HepG2 (cell line): ENCODE results near the gene ARID5B. TPM values are rescaled to one million over a fixed set of nuclear protein-coding genes. Genes with fewer than 3 reads are reported as not detected.

Experiments used
- ATAC-seq: fragments of 200-7000 bp; cut with Tn5 transposase; 3 replicates; pipeline ENCODE4 v1.9.1; 2020; ENCODE audit warnings: mild to moderate bottlenecking, moderate library complexity
- BruUV-seq: library from RNA; stranded (reverse); fragments of 400-500 nt; replicated peaks from 2 replicates; lab custom pipeline; 2021; lab: Mats Ljungman, UMichigan
- CTCF ChIA-PET: fragments of 300-600 bp; formaldehyde crosslinking; extraction: SDS; loops from one replicate; lab custom pipeline; 2021; ENCODE audit warnings: low total read pairs, inconsistent platforms, low intra/inter-chr PET ratio; lab: Yijun Ruan, JAX
- POLR2A ChIA-PET: fragments of 350-600 bp; sonication (Branson Sonifier 250); formaldehyde crosslinking; loops from one replicate; lab custom pipeline; 2020; ENCODE audit warnings: antibody characterized with exemption, inconsistent platforms; lab: Yijun Ruan, JAX
- DNase-seq: peaks from one replicate; pipeline ENCODE4 v3.0.0-alpha.2; 2015; ENCODE audit warnings: low spot score
- FAIRE-seq: peaks from 3 replicates; lab custom pipeline; 2011; peaks lifted over from hg19 to GRCh38; lab: Jason Lieb, UNC
- H2AFZ ChIP-seq: one replicate; pipeline ENCODE4 v1.6.1; 2011; ENCODE audit warnings: low read length, inconsistent platforms
- H3K27ac ChIP-seq: fragments of 300-600 bp; 3 replicates; pipeline ENCODE4 v1.8.0; 2011; ENCODE audit warnings: mixed run types, mild to moderate bottlenecking, mixed read lengths, low read length, inconsistent platforms; ENCODE audit not compliant: insufficient read depth; ENCODE audit errors: extremely low read length
- H3K27me3 ChIP-seq, 2 experiments: fragments of 200-600 bp in 1 of 2; 2 replicates in 1 of 2; 3 replicates in 1 of 2; pipeline versions ENCODE4 v1.6.0 to v1.8.0; 2011; ENCODE audit warnings: low read length in 2 of 2, mild to moderate bottlenecking in 2 of 2, moderate library complexity in 2 of 2, inconsistent platforms in 1 of 2; ENCODE audit not compliant: insufficient read depth in 2 of 2, control insufficient read depth in 1 of 2
- H3K36me3 ChIP-seq, 2 experiments: fragments of 200-600 bp in 1 of 2; replicated peaks in 1 of 2; 2 replicates in 1 of 2; 3 replicates in 1 of 2; pipeline versions ENCODE4 v1.5.1 to v1.8.0; 2011; ENCODE audit warnings: low read length in 2 of 2, inconsistent platforms in 1 of 2; ENCODE audit not compliant: insufficient read depth in 2 of 2, control insufficient read depth in 1 of 2
- H3K4me1 ChIP-seq: 2 replicates; pipeline ENCODE4 v1.5.1; 2012; ENCODE audit warnings: low read length, inconsistent platforms; ENCODE audit not compliant: insufficient read depth
- H3K4me2 ChIP-seq: 2 replicates; pipeline ENCODE4 v1.6.0; 2011; ENCODE audit warnings: low read depth, low read length, inconsistent platforms
- H3K4me3 ChIP-seq, 3 experiments: fragments of 200-600 bp in 1 of 3; sonication (generic), shearing (Covaris generic) in 1 of 3; replicated peaks in 1 of 3; 2 replicates each; pipeline ENCODE4 v1.5.1; 2011 to 2016; ENCODE audit warnings: low read length in 3 of 3, inconsistent platforms in 2 of 3, low read depth in 2 of 3, mild to moderate bottlenecking in 2 of 3, control low read depth in 1 of 3, mixed read lengths in 1 of 3; ENCODE audit not compliant: insufficient read depth in 1 of 3
- H3K79me2 ChIP-seq: one replicate; pipeline ENCODE4 v1.6.1; 2011; ENCODE audit warnings: low read length, inconsistent platforms; ENCODE audit not compliant: insufficient read depth
- H3K9ac ChIP-seq: 2 replicates; pipeline ENCODE4 v1.6.0; 2011; ENCODE audit warnings: mild to moderate bottlenecking, low read depth, low read length, inconsistent platforms; ENCODE audit not compliant: insufficient read depth
- H3K9me3 ChIP-seq: 2 replicates; pipeline ENCODE4 v1.5.1; 2012; ENCODE audit warnings: mild to moderate bottlenecking, low read length
- H4K20me1 ChIP-seq: 2 replicates; pipeline ENCODE4 v1.6.0; 2011; ENCODE audit warnings: inconsistent platforms, mild to moderate bottlenecking, low read length, moderate library complexity; ENCODE audit not compliant: insufficient read depth
- CREB1 ChIP-seq, 2 experiments: fragments of 450-650 bp in 1 of 2; IDR thresholded peaks; 2 replicates each; pipeline ENCODE4 v1.6.1; 2016 to 2017; ENCODE audit warnings: control low read depth in 1 of 2, mild to moderate bottlenecking in 1 of 2, missing compliant biosample characterization in 1 of 2, missing genetic modification characterization in 1 of 2
- CSRNP1 ChIP-seq: sonication (generic); formaldehyde crosslinking; IDR thresholded peaks from 2 replicates; pipeline ENCODE4 v1.8.1; 2023; ENCODE audit warnings: mild to moderate bottlenecking, missing genetic modification reagents
- GPBP1L1 ChIP-seq: sonication (generic); formaldehyde crosslinking; IDR thresholded peaks from 2 replicates; pipeline ENCODE4 v1.5.0; 2020; ENCODE audit warnings: mild to moderate bottlenecking, missing genetic modification reagents
- PRDM15 ChIP-seq: sonication (generic); formaldehyde crosslinking; IDR thresholded peaks from 2 replicates; pipeline ENCODE4 v1.4.0; 2020; ENCODE audit warnings: missing genetic modification reagents
- ZSCAN29 ChIP-seq: sonication (generic); formaldehyde crosslinking; conservative IDR thresholded peaks from 2 replicates; pipeline ENCODE4 v1.4.0; 2020; ENCODE audit warnings: mild to moderate bottlenecking, missing genetic modification reagents
- WGBS: methylation state at CpG from one replicate; pipeline ENCODE4 v1.1.6; 2017; ENCODE audit warnings: low lambda C conversion rate; 5-methylcytosine and 5-hydroxymethylcytosine counted together
- in situ Hi-C: cut with HindIII; loops from 2 replicates; pipeline ENCODE4 v1.10.0; 2017; ENCODE audit warnings: low pct_unique_long_range_greater_than_20kb; ENCODE audit not compliant: extremely low pct_ligation_motif_present
- intact Hi-C: fragments of 100-400 bp; cut with micrococcal nuclease; formaldehyde crosslinking; loops from one replicate; pipeline ENCODE4 v1.10.0; 2022; ENCODE audit not compliant: unreplicated experiment
- polyA plus RNA-seq, 8 experiments: library from polyadenylated mRNA; depleted of rRNA in 3 of 8; stranded (reverse) in 7 of 8; unstranded in 1 of 8; fragments of >200 nt; fragmentation: Illumina TruSeq in 4 of 8; extraction: Trizol in 4 of 8; gene quantifications; 2 replicates each; pipeline versions ENCODE4 v1.2.1 to v1.2.3, GENCODE V29; 2011 to 2016; ENCODE audit warnings: low read depth in 4 of 8, missing spikeins in 1 of 8, mixed read lengths in 1 of 8; ENCODE audit not compliant: insufficient read depth in 1 of 8
- total RNA-seq, 5 experiments: library from RNA; depleted of rRNA; stranded (reverse); fragments of >200 nt; fragmentation: Illumina TruSeq; extraction: Trizol; gene quantifications; 2 replicates each; pipeline ENCODE4 v1.2.3, GENCODE V29; 2016; ENCODE audit warnings: low read depth in 1 of 5

The ARID5B gene
- total and polyA plus RNA-seq, 2 of the 13 experiments (the other 11 are each of a cell fraction or from before 2014, with no cell fraction given): 6.2 to 21.1 TPM

- intact Hi-C loops: no loop called here
- H3K27me3 ChIP-seq: no peaks in the 10 kb centered on the region
- peaks cover 2 to 10% of the 10 kb centered on the region in 2 experiments; a peak in 3 of 5 replicates for H3K36me3 ChIP-seq
- POLR2A ChIA-PET: no interaction called here
- no peak overlapping the region for H3K4me3 ChIP-seq
- H3K4me1 ChIP-seq: peaks cover 12% of the 10 kb centered on the region; the same call in 1 of the 2 replicates
- in situ Hi-C loops: no loop called here
- FAIRE-seq (no peak), DNase-seq (no peak), ATAC-seq (no peak)
- H2AFZ ChIP-seq: no peak overlapping the region
- no peak overlapping the region for H3K27ac ChIP-seq
- whole genome bisulfite sequencing: 98% methylated on average over 4 of the region's 4 CpGs
- CTCF ChIA-PET: no interaction called here
- H3K79me2 ChIP-seq: peaks cover 17% of the 10 kb centered on the region
- no peak overlapping the region for H3K4me2 ChIP-seq
- H4K20me1 ChIP-seq: peaks cover 2% of the 10 kb centered on the region; the same call in 1 of the 2 replicates
- BruUV-seq: no TSS peak
- no peak for TF ChIP-seq PRDM15 (CRISPR knock-in tag)
- no peak for TF ChIP-seq CREB1 (IDR thresholded peaks at IDR 0.05)
- TF ChIP-seq CREB1 (CRISPR knock-in tag; IDR thresholded peaks at IDR 0.05): no peak
- no peak for TF ChIP-seq GPBP1L1 (CRISPR knock-in tag)
- no peak for TF ChIP-seq ZSCAN29 (CRISPR knock-in tag)
- TF ChIP-seq CSRNP1 (CRISPR knock-in tag): no peak
- no peak overlapping the region for H3K9ac ChIP-seq
- no peaks in the 10 kb centered on the region for H3K9me3 ChIP-seq
These were observed 28.1 kb downstream of the ARID5B start for GRCh38 chr10:61929555-61929954.
